Uterus (tissue), 2 donors: ENCODE data around the gene SGPL1.

Experiments
- CTCF ChIP-seq, 4 experiments: fragments of 200-600 bp in 2 of 4; fragments of 450-650 bp in 2 of 4; sonication (generic) in 2 of 4; IDR thresholded peaks; one replicate each; pipeline ENCODE4 v1.5.1; 2016 to 2019; ENCODE audit warnings: antibody characterized with exemption in 4 of 4, mild to moderate bottlenecking in 2 of 4, moderate library complexity in 1 of 4
- POLR2A ChIP-seq, 2 donors: fragments of 450-650 bp; IDR thresholded peaks; one replicate each; pipeline ENCODE4 v1.6.1; 2016; ENCODE audit warnings: antibody characterized with exemption in 2 of 2, mild to moderate bottlenecking in 1 of 2, moderate library complexity in 1 of 2

DNA sequence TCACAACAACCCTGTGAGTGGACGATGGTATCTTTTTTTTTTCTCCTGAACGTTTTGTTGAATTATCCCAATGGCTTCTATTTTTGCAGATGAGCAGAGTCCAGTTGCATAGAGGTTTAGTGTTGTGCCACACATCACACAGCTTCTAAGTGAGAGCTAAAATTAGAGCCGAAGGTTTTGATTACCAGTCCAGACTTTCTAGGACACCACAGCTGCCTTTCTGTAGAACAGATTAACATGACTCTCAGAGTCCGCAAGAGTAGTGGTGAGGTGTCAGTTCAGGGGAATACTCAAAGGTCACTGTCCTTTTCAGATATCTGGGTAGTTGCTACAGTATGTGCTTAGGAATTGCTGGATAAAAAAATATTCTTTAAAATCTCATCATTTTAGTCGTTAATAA is 13.8 kb downstream of the SGPL1 start:
- TF ChIP-seq POLR2A (IDR thresholded peaks at IDR 0.05) (no peak), CTCF (IDR thresholded peaks at IDR 0.05) (no peak)
